NCI-H1092 treated with DMSO at 0.1 percent for 48 hours (cell line): ENCODE data around the gene SCAMP4.

Source experiments
- DNase-seq: peaks from one replicate; lab custom pipeline; 2025; lab: John Stamatoyannopoulos, UW

SCAMP4 gene

DNA sequence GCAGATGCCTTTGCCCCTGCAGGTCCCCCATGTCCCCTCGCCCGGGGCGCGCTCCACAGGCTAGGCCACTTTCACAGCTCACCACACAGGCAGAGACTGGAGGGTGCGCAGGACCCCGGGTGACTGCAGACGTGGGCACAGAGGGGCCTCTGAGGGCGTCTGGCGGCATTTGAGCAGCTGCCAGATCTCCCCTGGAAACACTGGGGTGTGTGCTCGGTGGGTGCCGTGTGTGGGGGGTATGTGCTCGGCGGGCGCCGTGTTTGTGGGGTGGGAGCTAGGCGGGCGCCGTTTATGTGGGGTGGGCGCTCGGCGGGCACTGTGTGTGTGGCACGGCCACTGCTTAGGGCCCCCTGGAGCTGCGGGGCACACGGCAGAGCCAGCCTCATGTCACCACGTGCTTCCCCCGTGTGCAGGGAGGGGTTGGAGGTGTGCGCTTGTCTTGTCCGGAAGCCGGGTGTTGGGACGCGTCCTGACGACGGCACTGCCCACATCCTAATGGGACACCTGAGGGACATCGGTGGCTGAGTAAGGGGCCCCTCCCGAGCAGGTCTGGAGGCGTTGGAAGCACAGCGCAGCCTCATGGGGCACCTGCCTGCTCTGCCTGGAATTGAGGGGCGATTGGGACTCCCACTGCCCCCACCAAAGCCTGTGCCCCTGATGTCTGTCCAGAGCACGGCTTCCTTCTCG lies 52.5 kb downstream of the SCAMP4 start:
- DNase-seq: no peak

DNA sequence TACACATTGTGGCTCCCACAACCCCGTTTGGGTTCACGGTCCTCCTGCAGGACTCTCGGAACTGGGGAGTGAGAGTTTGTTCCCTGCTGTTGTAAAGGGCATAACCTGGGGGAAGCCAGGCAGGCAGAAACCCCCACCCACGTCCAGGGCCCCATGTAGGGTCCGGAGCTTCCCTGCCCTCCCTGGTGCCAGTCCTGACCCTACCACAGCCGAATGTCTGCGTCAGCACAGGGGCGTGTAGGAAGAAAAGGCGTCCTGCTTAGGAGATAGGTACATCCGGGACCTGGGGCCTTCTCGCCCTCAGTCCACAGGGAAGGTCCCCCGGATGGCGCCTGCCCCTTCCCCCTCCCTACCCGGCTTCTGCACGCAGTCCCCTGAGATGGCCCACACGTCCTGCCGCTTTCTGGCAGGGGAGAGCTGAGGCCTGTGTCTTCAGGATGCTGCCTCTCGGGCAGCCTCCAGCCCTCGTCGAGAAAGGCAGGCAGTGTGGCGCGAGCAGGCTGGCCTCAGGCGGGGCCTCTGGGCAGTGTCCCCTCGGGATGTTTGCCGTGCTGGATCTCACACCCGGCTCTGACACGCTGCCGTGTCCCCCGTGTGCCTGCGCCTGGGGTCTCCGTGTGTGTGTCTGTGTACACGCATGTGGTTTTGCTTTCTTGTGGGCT lies 54.9 kb downstream of the SCAMP4 start:
- no peak for DNase-seq

DNA sequence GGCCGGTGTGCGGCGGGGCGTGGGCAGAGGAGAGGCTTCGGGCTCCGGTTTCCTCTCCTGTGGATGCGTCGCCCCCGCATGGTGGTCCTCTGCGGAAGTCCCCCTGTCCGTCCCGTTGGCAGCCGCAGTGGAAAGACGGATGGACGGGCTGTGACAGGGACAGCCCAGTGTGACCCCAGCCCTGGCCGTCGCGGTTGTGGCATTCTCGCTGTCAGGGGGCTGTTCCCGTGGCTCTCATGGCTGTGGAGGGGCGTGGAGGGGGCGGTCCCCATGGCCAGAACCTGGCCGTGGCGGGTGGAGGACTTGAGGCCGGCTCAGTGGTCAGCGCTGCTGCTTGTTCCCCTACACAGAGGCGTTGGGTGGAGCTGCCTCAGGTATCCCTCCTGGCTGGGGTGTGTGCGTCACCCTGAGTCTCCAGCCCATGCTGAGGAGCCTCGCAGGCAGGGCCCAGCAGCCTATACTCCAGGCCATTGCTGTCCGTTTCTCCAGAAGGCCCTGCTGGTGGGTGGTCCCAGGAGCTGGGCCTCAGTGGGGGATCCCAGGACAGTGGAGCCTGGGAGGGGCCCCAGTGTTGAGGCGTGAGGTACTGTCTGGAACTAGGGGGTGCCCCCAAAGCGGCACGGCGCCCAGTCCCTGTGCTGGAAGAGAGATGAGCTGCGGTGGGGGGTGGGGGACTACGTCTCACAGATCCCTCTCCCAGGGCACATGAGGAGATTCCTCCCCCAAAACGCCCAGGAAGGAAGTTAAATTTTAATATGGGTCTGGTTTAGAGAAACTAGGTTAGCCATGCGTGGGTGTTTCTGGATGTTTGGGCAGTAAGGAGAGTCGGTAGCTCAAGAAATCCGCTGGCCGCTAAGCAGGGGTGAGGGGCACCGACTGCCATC lies 56.0 kb downstream of the SCAMP4 start:
- DNase-seq: no peak

DNA sequence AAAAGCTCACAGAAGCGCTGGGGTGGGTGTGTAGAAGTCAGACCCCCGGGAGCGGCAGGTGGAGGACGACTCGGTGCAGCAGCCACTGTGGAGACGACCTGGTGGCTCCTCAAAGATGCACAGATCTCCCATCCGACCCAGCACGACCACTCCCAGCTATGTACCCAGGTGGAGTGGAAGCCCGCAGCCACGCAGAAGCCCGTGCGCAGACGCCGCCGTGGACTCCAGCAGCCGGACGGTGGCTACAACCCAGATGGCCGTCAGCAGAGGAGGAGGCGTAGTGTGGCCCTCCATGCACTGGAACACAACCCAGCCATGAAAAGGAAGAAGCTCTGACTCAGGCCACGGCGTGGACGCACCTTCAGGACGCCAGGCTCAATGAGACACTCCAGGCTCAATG lies 57.5 kb downstream of the SCAMP4 start:
- no peak for DNase-seq

DNA sequence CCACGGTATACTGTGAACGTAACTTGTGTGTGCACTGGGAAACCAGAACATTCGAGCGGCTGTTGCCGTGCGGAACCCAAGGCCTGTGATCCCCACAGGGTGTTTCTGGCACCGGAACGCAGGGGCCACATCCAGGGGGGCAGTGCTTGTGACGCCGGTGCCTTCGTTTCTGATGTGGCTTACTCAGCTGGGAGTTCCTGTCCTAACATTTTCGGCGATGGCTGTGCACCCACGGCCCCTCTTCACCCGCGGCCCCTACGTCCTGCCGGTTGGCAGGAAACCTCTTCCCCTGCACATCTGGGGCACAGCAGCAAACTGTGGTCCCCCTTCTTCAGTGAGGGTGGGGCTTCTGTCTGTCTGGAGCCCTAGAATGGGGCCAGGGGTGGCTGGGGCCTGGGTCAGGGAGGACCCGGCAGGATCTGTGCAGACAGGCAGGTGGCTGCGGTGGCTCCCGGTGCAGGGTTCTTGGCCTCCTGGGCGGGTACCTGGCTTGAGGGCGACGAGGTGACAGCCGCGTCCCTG lies 61.9 kb downstream of the SCAMP4 start:
- DNase-seq: no peak

DNA sequence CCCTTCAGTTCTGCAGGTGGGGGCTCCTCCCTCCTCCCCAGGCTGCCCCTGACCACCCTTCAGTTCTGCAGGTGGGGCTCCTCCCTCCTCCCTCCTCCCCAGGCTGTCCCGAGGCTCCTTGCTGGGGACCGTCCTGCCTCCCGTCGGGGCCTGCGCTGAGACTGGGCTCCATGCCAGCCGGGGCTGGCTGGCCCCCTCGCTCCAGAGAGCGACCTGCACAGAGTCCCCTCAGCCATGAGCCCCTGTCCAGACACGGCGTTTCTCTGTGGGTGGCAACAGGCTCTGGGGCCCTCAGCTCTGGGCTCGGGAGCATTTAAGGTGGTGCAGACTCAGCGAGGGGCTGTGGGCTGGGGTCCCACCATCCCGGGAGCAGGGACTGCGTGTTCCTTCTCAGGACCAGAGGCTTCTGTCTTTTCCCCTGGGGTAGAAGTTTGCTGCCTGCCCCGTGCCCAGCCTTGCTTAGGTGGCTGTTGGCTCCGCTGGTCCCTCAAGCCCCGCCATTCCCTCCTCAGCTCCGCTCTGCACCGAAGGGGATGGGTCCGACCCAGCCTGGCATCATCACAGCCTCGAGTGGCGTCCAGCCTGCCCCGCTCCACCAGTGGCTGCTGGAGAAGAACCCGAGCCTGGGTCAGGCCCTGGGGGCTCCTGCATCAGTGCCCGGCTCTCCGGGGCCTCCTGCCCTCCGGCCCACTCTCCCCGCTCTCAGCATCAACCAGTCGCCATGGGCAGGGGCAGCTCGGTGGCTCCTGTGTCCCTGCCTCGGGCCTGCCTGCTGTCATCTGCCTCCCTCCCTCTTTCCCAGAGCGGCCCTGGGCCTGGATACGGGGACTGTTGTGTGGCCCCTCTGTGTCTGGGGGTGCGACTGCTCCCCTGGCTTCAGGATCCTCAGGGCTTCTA lies 63.3 kb downstream of the SCAMP4 start:
- no peak for DNase-seq

- DNase-seq: no peak
These were observed 64.2 kb downstream of the SCAMP4 start for GRCh38 chr19:1969176-1970002.

GRCh38 chr19:1970003-1970805 lies 65.0 kb downstream of the SCAMP4 start:
- DNase-seq: no peak

GRCh38 chr19:1970806-1971502 lies 65.8 kb downstream of the SCAMP4 start:
- no peak for DNase-seq

DNA sequence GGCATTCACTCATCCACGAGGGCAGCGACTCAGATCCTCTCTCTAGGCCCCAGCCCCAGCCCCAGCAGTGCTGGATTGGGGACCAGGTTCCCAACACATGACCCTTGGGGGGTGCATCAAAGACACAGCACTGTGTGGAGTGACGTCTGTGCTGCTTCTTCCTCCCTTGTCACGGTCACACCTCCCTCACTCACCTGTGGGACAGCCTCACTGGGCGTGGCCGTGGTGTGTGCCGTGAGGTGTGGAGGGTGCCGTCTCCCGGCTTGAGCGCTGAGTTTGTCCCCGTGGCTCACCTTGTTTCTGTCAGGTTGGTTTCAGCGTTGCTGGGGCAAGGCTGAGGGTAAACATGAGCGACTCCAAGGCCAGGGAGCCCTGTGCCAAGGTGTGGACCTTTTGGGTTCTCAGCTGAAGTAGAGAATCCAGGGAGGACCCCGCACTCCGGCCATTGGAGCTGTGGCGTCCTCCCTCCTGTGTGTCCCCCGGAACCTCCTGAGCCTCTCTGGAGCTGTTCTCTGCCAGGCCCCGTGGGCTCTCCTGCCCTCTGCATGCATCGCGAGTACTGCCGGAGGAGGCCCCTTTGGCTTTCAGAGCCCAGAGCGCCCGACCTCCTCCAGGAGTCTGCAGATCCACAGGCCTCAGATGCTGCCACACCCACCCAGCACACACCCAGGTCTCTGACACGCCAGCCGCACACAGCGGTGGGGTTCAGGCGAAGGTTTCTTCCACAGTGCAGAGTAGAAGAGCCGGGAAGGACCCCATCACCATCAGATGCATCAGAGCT lies 69.4 kb downstream of the SCAMP4 start:
- DNase-seq: no peak

DNA sequence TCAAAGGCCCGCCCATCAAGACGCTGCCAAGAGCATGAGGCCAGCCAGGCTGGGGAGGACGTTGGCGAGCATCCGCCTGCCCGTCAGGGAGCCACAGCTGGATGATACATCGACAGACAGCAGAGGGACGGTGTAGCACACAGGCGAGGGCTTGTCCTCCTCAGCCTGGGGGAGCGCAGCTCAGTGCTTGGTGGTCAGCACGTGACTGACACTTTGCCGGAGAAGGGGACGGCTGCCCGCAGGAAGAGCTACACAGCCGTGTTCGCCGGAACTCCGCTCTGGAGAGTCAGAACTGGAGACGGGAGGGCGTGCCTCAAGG lies 69.9 kb downstream of the SCAMP4 start:
- DNase-seq: no peak
